ENCODE data around the gene FAM193B. TPM values are rescaled to one million over a fixed set of nuclear protein-coding genes. Genes with fewer than 3 reads are reported as not detected.
A peak's percentile ranks its signal among the peaks of the same experiment; 100 is the strongest.

FAM193B gene
- total and polyA plus RNA-seq, 9 of the 15 experiments (the other 6 are each of a cell fraction or from before 2014, with no cell fraction given) = 4.4 to 76.4 (median 37.3) TPM

DNA sequence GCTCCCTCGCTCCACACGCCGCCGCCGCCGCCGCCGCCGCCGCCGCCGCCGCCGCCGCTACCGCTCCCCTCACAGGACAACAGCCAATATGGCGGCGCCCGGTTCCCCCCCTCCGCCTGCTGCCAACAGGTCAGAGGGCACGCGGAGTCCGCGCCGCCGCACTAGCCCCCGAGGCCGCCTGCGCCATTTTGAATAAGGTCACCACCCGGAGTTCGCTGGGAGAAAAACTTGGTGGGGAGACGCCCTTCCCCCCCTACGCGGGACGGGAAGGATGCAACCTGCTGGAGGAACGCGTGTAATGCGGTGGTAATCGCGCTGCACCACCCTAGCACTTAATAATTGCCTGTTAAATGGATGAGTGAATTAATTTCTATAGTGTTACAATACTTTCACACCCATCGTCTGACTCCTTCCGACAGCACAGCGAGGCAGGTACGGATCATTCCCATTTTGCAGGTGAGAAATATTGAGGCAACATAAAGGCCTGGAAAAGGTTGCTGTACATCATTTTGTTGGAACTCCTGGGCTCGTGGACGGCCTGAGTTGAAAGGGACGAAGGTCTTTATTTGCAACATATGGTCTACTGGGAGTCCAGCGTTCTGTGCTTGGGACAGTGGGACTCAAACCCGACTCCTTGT is at the start of gene FAM193B (continued):
- no peak for TF ChIP-seq ZBTB8A (IDR thresholded peaks at IDR 0.05; ENCODE audit: partially characterized antibody)
- TF ChIP-seq, protein P1, sequence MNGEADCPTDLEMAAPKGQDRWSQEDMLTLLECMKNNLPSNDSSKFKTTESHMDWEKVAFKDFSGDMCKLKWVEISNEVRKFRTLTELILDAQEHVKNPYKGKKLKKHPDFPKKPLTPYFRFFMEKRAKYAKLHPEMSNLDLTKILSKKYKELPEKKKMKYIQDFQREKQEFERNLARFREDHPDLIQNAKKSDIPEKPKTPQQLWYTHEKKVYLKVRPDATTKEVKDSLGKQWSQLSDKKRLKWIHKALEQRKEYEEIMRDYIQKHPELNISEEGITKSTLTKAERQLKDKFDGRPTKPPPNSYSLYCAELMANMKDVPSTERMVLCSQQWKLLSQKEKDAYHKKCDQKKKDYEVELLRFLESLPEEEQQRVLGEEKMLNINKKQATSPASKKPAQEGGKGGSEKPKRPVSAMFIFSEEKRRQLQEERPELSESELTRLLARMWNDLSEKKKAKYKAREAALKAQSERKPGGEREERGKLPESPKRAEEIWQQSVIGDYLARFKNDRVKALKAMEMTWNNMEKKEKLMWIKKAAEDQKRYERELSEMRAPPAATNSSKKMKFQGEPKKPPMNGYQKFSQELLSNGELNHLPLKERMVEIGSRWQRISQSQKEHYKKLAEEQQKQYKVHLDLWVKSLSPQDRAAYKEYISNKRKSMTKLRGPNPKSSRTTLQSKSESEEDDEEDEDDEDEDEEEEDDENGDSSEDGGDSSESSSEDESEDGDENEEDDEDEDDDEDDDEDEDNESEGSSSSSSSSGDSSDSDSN (IDR thresholded peaks at IDR 0.05; ENCODE audit: borderline replicate concordance in 1 of 2, low read depth in 2 of 2, low read length in 2 of 2) = no peak; a peak in 1 of 4 replicates
- TF ChIP-seq JUN (IDR thresholded peaks at IDR 0.05; ENCODE audit: borderline replicate concordance, low read depth, low read length) = no peak
- no peak for TF ChIP-seq JUN (CRISPR knock-in tag; IDR thresholded peaks at IDR 0.05; ENCODE audit: borderline replicate concordance)
- no peak for TF ChIP-seq ZNF274 (IDR thresholded peaks at IDR 0.05; ENCODE audit: borderline replicate concordance, low read depth, low read length)
- no peak for TF ChIP-seq ZNF197 (CRISPR knock-in tag; IDR thresholded peaks at IDR 0.05; ENCODE audit: low read depth)
- TF ChIP-seq NR2F6 (CRISPR knock-in tag; IDR thresholded peaks at IDR 0.05) = no peak
- no peak for TF ChIP-seq ZNF583 (CRISPR knock-in tag; IDR thresholded peaks at IDR 0.05)
- no peak for TF ChIP-seq STAT5B (CRISPR knock-in tag; IDR thresholded peaks at IDR 0.05)
- TF ChIP-seq, protein P2, sequence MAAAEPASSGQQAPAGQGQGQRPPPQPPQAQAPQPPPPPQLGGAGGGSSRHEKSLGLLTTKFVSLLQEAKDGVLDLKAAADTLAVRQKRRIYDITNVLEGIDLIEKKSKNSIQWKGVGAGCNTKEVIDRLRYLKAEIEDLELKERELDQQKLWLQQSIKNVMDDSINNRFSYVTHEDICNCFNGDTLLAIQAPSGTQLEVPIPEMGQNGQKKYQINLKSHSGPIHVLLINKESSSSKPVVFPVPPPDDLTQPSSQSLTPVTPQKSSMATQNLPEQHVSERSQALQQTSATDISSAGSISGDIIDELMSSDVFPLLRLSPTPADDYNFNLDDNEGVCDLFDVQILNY (CRISPR knock-in tag; IDR thresholded peaks at IDR 0.05) = no peak
- TF ChIP-seq, protein P3, sequence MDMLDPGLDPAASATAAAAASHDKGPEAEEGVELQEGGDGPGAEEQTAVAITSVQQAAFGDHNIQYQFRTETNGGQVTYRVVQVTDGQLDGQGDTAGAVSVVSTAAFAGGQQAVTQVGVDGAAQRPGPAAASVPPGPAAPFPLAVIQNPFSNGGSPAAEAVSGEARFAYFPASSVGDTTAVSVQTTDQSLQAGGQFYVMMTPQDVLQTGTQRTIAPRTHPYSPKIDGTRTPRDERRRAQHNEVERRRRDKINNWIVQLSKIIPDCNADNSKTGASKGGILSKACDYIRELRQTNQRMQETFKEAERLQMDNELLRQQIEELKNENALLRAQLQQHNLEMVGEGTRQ (CRISPR knock-in tag; IDR thresholded peaks at IDR 0.05) = peak; percentile 15; the same call in 1 of the 2 replicates
- TF ChIP-seq NFYB (IDR thresholded peaks at IDR 0.05; ENCODE audit: extremely low read depth, insufficient read length) = no peak
- no peak for TF ChIP-seq DNMT1 (IDR thresholded peaks at IDR 0.05)
- no peak for TF ChIP-seq TGIF2 (CRISPR knock-in tag; IDR thresholded peaks at IDR 0.05)
- TF ChIP-seq TCF7L2 (IDR thresholded peaks at IDR 0.05; ENCODE audit: low read depth, low read length) = no peak
- TF ChIP-seq, protein P4, sequence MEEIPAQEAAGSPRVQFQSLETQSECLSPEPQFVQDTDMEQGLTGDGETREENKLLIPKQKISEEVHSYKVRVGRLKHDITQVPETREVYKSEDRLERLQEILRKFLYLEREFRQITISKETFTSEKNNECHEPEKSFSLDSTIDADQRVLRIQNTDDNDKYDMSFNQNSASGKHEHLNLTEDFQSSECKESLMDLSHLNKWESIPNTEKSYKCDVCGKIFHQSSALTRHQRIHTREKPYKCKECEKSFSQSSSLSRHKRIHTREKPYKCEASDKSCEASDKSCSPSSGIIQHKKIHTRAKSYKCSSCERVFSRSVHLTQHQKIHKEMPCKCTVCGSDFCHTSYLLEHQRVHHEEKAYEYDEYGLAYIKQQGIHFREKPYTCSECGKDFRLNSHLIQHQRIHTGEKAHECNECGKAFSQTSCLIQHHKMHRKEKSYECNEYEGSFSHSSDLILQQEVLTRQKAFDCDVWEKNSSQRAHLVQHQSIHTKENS (CRISPR knock-in tag; IDR thresholded peaks at IDR 0.05) = no peak
- TF ChIP-seq C11orf30 (IDR thresholded peaks at IDR 0.05; ENCODE audit: low read depth) = no peak
- peak; percentile 87 for TF ChIP-seq SMARCA5 (IDR thresholded peaks at IDR 0.05)
- peak; percentile 72 for TF ChIP-seq MYC (IDR thresholded peaks at IDR 0.05; ENCODE audit: low read depth, low read length)
- TF ChIP-seq MYC (CRISPR knock-in tag; IDR thresholded peaks at IDR 0.05; ENCODE audit: borderline replicate concordance, low read depth) = no peak
- TF ChIP-seq SMAD4 (CRISPR knock-in tag; conservative IDR thresholded peaks at IDR 0.05) = 0 out of 2 replicates have a peak, but pooled peaks have one; percentile 48
- peak; percentile 57; the same call in 1 of the 2 replicates for TF ChIP-seq CTBP1 (IDR thresholded peaks at IDR 0.05; ENCODE audit: borderline replicate concordance)
- TF ChIP-seq NR3C1 (CRISPR knock-in tag; IDR thresholded peaks at IDR 0.05) = no peak
- no peak for TF ChIP-seq MCM7 (IDR thresholded peaks at IDR 0.05)
- TF ChIP-seq PHF8 (IDR thresholded peaks at IDR 0.05; ENCODE audit: borderline replicate concordance, low read length) = no peak

All from K562 (cell line).